MM.1S (cell line): ENCODE results near the gene GPR161.
"Not testable (repeated sequence)": the region's sequence is repeated elsewhere in the genome, so short reads cannot be mapped to it uniquely, and the experiment has no call there.

ENCODE experiments used
- DNase-seq: peaks from one replicate; pipeline ENCODE4 v3.0.0-alpha.2; 2015
- H2AFZ ChIP-seq: fragments of 300-600 bp; sonication (generic); 2 replicates; pipeline ENCODE4 v1.6.0; 2016; ENCODE audit warnings: antibody characterized with exemption, low read length
- H3F3A ChIP-seq: fragments of 300-600 bp; sonication (generic); 2 replicates; pipeline ENCODE4 v1.6.1; 2016; ENCODE audit warnings: mild to moderate bottlenecking, antibody characterized with exemption, low read length, moderate library complexity, mixed read lengths; ENCODE audit not compliant: insufficient read depth
- H3K27ac ChIP-seq: fragments of 300-600 bp; sonication (generic); 2 replicates; pipeline ENCODE4 v1.5.1; 2016; ENCODE audit warnings: mild to moderate bottlenecking, low read length
- H3K27me3 ChIP-seq: fragments of 300-600 bp; sonication (generic); replicated peaks from 2 replicates; pipeline ENCODE4 v1.6.0; 2016; ENCODE audit warnings: low read length; ENCODE audit not compliant: insufficient read depth
- H3K36me3 ChIP-seq: fragments of 300-600 bp; sonication (generic); replicated peaks from 2 replicates; pipeline ENCODE4 v1.6.1; 2016; ENCODE audit warnings: mild to moderate bottlenecking, low read length, mixed read lengths; ENCODE audit not compliant: insufficient read depth
- H3K4me1 ChIP-seq: fragments of 300-600 bp; sonication (generic); 2 replicates; pipeline ENCODE4 v1.6.1; 2016; ENCODE audit warnings: low read length, mixed read lengths
- H3K4me2 ChIP-seq: fragments of 300-600 bp; sonication (generic); 2 replicates; pipeline ENCODE4 v1.6.0; 2016; ENCODE audit warnings: low read depth, low read length
- H3K4me3 ChIP-seq: fragments of 300-600 bp; sonication (generic); 2 replicates; pipeline ENCODE4 v1.5.1; 2016; ENCODE audit warnings: low read length, mixed read lengths
- H3K79me2 ChIP-seq: fragments of 300-600 bp; sonication (generic); 2 replicates; pipeline ENCODE4 v1.6.1; 2016; ENCODE audit warnings: mixed run types, low read length, mixed read lengths
- H3K9ac ChIP-seq: fragments of 300-600 bp; sonication (generic); 2 replicates; pipeline ENCODE4 v1.6.1; 2016; ENCODE audit warnings: low read length, mixed read lengths
- H3K9me2 ChIP-seq: fragments of 300-600 bp; sonication (generic); replicated peaks from 2 replicates; pipeline ENCODE4 v1.6.1; 2016; ENCODE audit warnings: mild to moderate bottlenecking, low read length, mixed read lengths; ENCODE audit not compliant: insufficient read depth
- H3K9me3 ChIP-seq: fragments of 300-600 bp; sonication (generic); replicated peaks from 2 replicates; pipeline ENCODE4 v1.6.1; 2016; ENCODE audit warnings: mild to moderate bottlenecking, low read length, mixed read lengths; ENCODE audit not compliant: insufficient read depth
- H4K20me1 ChIP-seq: fragments of 300-600 bp; sonication (generic); 2 replicates; pipeline ENCODE4 v1.6.1; 2016; ENCODE audit warnings: mild to moderate bottlenecking, low read length, moderate library complexity, mixed read lengths; ENCODE audit not compliant: insufficient read depth
- EZH2 ChIP-seq: fragments of 300-600 bp; sonication (generic); optimal IDR thresholded peaks from 2 replicates; pipeline ENCODE3; 2017; ENCODE audit warnings: low read depth, mild to moderate bottlenecking, antibody characterized with exemption, low read length, mixed read lengths
- EZH2phosphoT487 ChIP-seq: fragments of 300-600 bp; sonication (generic); IDR thresholded peaks from 2 replicates; pipeline ENCODE4 v1.6.1; 2018; ENCODE audit warnings: antibody characterized with exemption, low read length
- TF ChIP-seq, protein P1 (sequence below): fragments of 300-600 bp; sonication (generic); IDR thresholded peaks from 2 replicates; pipeline ENCODE4 v1.5.1; 2016; ENCODE audit warnings: antibody characterized with exemption, low read length, mixed read lengths

Gene GPR161

DNA sequence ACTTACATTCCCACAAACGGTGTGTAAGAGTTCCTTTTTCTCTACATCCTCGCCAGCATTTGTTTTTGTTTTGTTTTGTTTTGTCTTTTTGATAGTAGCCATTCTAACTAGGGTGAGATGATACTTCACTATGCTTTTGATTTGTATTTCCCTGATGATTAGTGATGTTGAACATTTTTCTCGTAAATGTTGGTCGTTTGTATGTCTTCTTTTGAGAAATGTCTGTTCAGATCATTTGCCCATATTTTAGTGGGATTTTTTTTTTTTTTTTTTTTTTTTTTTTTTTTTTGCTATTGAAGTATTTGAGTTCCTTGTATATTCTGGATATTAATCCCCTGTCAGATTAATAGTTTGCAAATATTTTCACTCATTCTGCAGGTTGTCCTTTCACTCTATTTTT is 19.2 kb upstream of the GPR161 start:
- H3K9ac ChIP-seq = no peak overlapping the region
- H4K20me1 ChIP-seq = no peaks in the 10 kb centered on the region
- H3K27ac ChIP-seq = no peak overlapping the region

DNA sequence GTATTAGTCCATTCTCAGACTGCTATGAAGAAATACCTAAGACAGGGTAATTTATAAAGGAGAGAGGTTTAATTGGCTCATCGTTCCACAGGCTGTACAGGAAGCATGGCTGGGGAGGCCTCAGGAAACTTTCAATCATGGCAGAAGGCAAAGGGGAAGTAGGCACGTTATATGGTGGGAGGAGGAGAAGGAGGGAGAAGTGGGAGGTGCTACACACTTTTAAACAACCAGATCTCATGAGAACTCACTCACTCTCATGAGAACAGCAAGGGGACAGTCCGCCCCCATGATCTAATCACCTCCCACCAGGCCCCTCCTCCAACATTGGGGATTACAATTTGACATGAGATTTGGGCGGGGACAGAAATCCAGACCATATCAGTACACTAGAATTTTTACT is 18.0 kb upstream of the GPR161 start:
- not testable (repeated sequence) for H3K36me3 ChIP-seq, H4K20me1 ChIP-seq, DNase-seq, H3K9me3 ChIP-seq, H3K9me2 ChIP-seq, H3K4me1 ChIP-seq, H3K79me2 ChIP-seq, H3K27me3 ChIP-seq, H2AFZ ChIP-seq, H3K4me3 ChIP-seq, H3K9ac ChIP-seq, H3K4me2 ChIP-seq, H3K27ac ChIP-seq, H3F3A ChIP-seq

More for the DNA sequence above, 19.2 kb upstream of the GPR161 start:
- Histone ChIP-seq H3K4me1 (no peaks in the 10 kb centered on the region), H3K4me3 (no peak overlapping the region), H3F3A (no peaks in the 10 kb centered on the region), H3K36me3 (no peaks in the 10 kb centered on the region), H2AFZ (no peak overlapping the region), H3K9me2 (no peaks in the 10 kb centered on the region), H3K4me2 (no peak overlapping the region), H3K27me3 (no peaks in the 10 kb centered on the region), H3K79me2 (no peaks in the 10 kb centered on the region), H3K9me3 (no peaks in the 10 kb centered on the region)
- TF ChIP-seq EZH2phosphoT487 (no peak), EZH2 (no peak)
- TF ChIP-seq, protein P1, sequence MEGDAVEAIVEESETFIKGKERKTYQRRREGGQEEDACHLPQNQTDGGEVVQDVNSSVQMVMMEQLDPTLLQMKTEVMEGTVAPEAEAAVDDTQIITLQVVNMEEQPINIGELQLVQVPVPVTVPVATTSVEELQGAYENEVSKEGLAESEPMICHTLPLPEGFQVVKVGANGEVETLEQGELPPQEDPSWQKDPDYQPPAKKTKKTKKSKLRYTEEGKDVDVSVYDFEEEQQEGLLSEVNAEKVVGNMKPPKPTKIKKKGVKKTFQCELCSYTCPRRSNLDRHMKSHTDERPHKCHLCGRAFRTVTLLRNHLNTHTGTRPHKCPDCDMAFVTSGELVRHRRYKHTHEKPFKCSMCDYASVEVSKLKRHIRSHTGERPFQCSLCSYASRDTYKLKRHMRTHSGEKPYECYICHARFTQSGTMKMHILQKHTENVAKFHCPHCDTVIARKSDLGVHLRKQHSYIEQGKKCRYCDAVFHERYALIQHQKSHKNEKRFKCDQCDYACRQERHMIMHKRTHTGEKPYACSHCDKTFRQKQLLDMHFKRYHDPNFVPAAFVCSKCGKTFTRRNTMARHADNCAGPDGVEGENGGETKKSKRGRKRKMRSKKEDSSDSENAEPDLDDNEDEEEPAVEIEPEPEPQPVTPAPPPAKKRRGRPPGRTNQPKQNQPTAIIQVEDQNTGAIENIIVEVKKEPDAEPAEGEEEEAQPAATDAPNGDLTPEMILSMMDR = no peak
- no peak for DNase-seq

DNA sequence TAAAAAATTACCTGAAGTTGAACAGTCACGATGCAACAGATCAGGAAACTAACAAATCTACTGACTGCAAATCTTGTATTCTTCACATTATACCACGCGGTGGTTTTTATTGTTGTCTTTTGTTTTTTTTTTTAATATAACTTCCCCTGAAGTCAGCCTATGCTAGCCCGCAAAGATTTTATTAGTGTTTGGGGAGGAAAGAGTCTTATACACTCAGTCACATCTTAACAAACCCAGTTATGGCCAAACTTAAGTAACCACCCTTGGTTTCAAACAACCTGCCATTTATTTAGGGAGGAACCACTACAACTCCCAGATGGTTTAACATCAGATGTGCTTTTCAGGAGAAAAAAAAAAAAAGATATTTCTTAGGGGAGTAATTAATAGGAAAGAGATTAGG is 15.2 kb upstream of the GPR161 start:
- H3K4me2 ChIP-seq = no peak overlapping the region
- H3K4me3 ChIP-seq = no peak overlapping the region
- no peak for DNase-seq
- no peak overlapping the region for H3K27ac ChIP-seq
- no peak overlapping the region for H2AFZ ChIP-seq
- H3F3A ChIP-seq = peaks cover 5% of the 10 kb centered on the region; the same call in 1 of the 2 replicates
- H4K20me1 ChIP-seq = no peaks in the 10 kb centered on the region
- H3K9me2 ChIP-seq = no peaks in the 10 kb centered on the region
- H3K9ac ChIP-seq = no peak overlapping the region
- H3K27me3 ChIP-seq = no peaks in the 10 kb centered on the region
- H3K9me3 ChIP-seq = no peaks in the 10 kb centered on the region
- H3K36me3 ChIP-seq = no peaks in the 10 kb centered on the region
- TF ChIP-seq, protein P1 = no peak
- no peak for TF ChIP-seq EZH2
- no peak for TF ChIP-seq EZH2phosphoT487
- H3K79me2 ChIP-seq = no peaks in the 10 kb centered on the region
- 0 out of 2 replicates have a peak, but pooled peaks cover 5% of the 10 kb centered on the region for H3K4me1 ChIP-seq

DNA sequence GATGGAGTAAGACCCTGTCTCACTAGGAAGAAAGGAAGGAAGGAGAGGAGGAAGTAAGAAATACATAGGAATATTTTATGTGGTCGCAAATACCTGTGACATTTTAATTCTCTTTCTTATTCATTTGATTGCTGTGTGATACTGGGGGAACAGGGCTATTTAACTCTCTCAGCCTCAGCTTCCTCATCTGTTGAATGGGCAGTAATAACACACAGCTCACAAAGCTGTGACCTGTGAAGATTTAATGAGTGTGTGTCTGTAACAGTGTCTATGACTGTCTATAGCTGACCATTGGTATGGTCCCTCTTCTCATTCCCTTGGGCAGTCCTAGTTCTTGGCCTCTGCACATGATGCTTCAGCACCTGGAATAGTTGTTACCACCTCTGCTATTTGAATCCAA is 13.6 kb upstream of the GPR161 start:
- H3K9me2 ChIP-seq = no peaks in the 10 kb centered on the region
- H3K36me3 ChIP-seq = no peaks in the 10 kb centered on the region
- no peaks in the 10 kb centered on the region for H4K20me1 ChIP-seq

More for the DNA sequence above, 13.6 kb upstream of the GPR161 start:
- no peaks in the 10 kb centered on the region for H3K79me2 ChIP-seq
- TF ChIP-seq EZH2phosphoT487 (no peak), EZH2 (no peak)
- TF ChIP-seq, protein P1 = no peak
- no peak overlapping the region for H3K4me3 ChIP-seq
- DNase-seq = no peak
- H3K4me2 ChIP-seq = no peak overlapping the region
- no peaks in the 10 kb centered on the region for H3K9me3 ChIP-seq
- 0 out of 2 replicates have a peak, but pooled peaks cover 5% of the 10 kb centered on the region for H3K4me1 ChIP-seq
- no peak overlapping the region for H3K27ac ChIP-seq
- H3K27me3 ChIP-seq = no peaks in the 10 kb centered on the region
- H3F3A ChIP-seq = peaks cover 5% of the 10 kb centered on the region; the same call in 1 of the 2 replicates
- no peak overlapping the region for H3K9ac ChIP-seq
- H2AFZ ChIP-seq = no peak overlapping the region
